ENCODE data around the gene PRXL2A. TPM values are rescaled to one million over a fixed set of nuclear protein-coding genes. Genes with fewer than 3 reads are reported as not detected.
"Not testable (repeated sequence)": the region's sequence is repeated elsewhere in the genome, so short reads cannot be mapped to it uniquely, and the experiment has no call there.

The PRXL2A gene, protein sequence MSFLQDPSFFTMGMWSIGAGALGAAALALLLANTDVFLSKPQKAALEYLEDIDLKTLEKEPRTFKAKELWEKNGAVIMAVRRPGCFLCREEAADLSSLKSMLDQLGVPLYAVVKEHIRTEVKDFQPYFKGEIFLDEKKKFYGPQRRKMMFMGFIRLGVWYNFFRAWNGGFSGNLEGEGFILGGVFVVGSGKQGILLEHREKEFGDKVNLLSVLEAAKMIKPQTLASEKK
- 43.4 and 47.1 TPM in 2 replicates for total RNA-seq (2021)
- long read RNA-seq, full-length matches to known transcripts: 268 of 284 reads
- long read RNA-seq, partial matches to known transcripts: 0 of 284 reads
- long read RNA-seq, other reads (novel, unspliced or antisense): 16 of 284 reads

- no peak within 1 kb of the TSS for H3K27ac ChIP-seq (ENCODE audit: insufficient read length, low read depth, low read length)
- peaks cover 4% of the 10 kb centered on the region; the same call in 1 of the 2 replicates for H3K27me3 ChIP-seq (ENCODE audit: insufficient read depth, low read length)
- peaks cover 34% of the 10 kb centered on the region for H3K27me3 Mint-ChIP-seq (ENCODE audit: low read depth)
- peak within 1 kb of the TSS; percentile 79 to 88 for H3K4me3 Mint-ChIP-seq
- no peak within 1 kb of the TSS for H4K5ac ChIP-seq (ENCODE audit: insufficient read length, low read depth, low read length)
- H3K27ac Mint-ChIP-seq: peak within 1 kb of the TSS in 2 of 3 experiments; percentile 74 to 90; a peak in 2 of 7 replicates
- H4K91ac ChIP-seq (ENCODE audit: insufficient read length, low read depth, low read length): no peak within 1 kb of the TSS
- H3K4me1 ChIP-seq (ENCODE audit: insufficient read depth, low read length): no peaks in the 10 kb centered on the region
- no peaks in the 10 kb centered on the region for H3K9me3 Mint-ChIP-seq
- no peaks in the 10 kb centered on the region for H3K79me2 ChIP-seq (ENCODE audit: insufficient read depth, low read length)
- H3K9me3 ChIP-seq (ENCODE audit: control insufficient read depth, low read depth, low read length): no peaks in the 10 kb centered on the region
- H2BK5ac ChIP-seq (ENCODE audit: insufficient read length, low read length): no peak within 1 kb of the TSS
- WGBS (ENCODE audit: extremely low coverage, insufficient read length, low lambda C conversion rate): no CpG with 5 or more reads among the region's 96 CpGs
- H3K23me2 ChIP-seq (ENCODE audit: insufficient read length, low read depth, low read length, poor library complexity, severe bottlenecking): peaks cover 8% of the 10 kb centered on the region
- no peaks in the 10 kb centered on the region for H3K79me1 ChIP-seq (ENCODE audit: insufficient read depth, low read depth, low read length, poor library complexity, severe bottlenecking)
- peak within 1 kb of the TSS; percentile 57 for H3K4me2 ChIP-seq (ENCODE audit: insufficient read depth, insufficient read length, low read length)
- peak within 1 kb of the TSS; percentile 47 for H3K18ac ChIP-seq (ENCODE audit: insufficient read length, low read depth, low read length)
- H2BK120ac ChIP-seq (ENCODE audit: low read depth, low read length, poor library complexity, severe bottlenecking): no peak within 1 kb of the TSS
- H4K20me1 ChIP-seq (ENCODE audit: control insufficient read depth, insufficient read depth, insufficient read length): no peaks in the 10 kb centered on the region
- TF ChIP-seq, protein P1, sequence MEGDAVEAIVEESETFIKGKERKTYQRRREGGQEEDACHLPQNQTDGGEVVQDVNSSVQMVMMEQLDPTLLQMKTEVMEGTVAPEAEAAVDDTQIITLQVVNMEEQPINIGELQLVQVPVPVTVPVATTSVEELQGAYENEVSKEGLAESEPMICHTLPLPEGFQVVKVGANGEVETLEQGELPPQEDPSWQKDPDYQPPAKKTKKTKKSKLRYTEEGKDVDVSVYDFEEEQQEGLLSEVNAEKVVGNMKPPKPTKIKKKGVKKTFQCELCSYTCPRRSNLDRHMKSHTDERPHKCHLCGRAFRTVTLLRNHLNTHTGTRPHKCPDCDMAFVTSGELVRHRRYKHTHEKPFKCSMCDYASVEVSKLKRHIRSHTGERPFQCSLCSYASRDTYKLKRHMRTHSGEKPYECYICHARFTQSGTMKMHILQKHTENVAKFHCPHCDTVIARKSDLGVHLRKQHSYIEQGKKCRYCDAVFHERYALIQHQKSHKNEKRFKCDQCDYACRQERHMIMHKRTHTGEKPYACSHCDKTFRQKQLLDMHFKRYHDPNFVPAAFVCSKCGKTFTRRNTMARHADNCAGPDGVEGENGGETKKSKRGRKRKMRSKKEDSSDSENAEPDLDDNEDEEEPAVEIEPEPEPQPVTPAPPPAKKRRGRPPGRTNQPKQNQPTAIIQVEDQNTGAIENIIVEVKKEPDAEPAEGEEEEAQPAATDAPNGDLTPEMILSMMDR (conservative IDR thresholded peaks at IDR 0.05): 0 out of 3 replicates have a peak, but pooled peaks have one; percentile 9
- H3K4ac ChIP-seq (ENCODE audit: low read depth, low read length): no peak within 1 kb of the TSS
- peak within 1 kb of the TSS; percentile 23; the same call in 1 of the 2 replicates for H3K14ac ChIP-seq (ENCODE audit: insufficient read depth, low read length)
- H3T11ph ChIP-seq (ENCODE audit: low read length): no peak within 1 kb of the TSS
- H3K23ac ChIP-seq (ENCODE audit: insufficient read length, low read depth, low read length): no peak within 1 kb of the TSS
- H3K4me1 Mint-ChIP-seq: peaks cover 33 to 45% of the 10 kb centered on the region in 2 experiments
- no peak within 1 kb of the TSS for H2BK12ac ChIP-seq (ENCODE audit: insufficient read length, low read depth, low read length)
- peak within 1 kb of the TSS; percentile 9 for H2AFZ ChIP-seq (ENCODE audit: low read length)
- H2AK5ac ChIP-seq (ENCODE audit: insufficient read length, low read length): no peak within 1 kb of the TSS
- no peak within 1 kb of the TSS for H4K8ac ChIP-seq (replicated peaks; ENCODE audit: insufficient read length, low read depth, low read length)
- DNase-seq: peak; percentile 92
- H3K56ac ChIP-seq (ENCODE audit: insufficient read length, low read depth, low read length): no peak within 1 kb of the TSS
- H2BK20ac ChIP-seq (ENCODE audit: low read depth, low read length, poor library complexity, severe bottlenecking): no peak within 1 kb of the TSS
- H3K9ac ChIP-seq (ENCODE audit: extremely low read depth, insufficient read length, low read length): peak within 1 kb of the TSS; percentile 36
- H2BK15ac ChIP-seq (ENCODE audit: low read depth, low read length): no peak within 1 kb of the TSS
- H3K36me3 Mint-ChIP-seq (ENCODE audit: insufficient read depth in 1 of 3, low read depth in 3 of 3): peaks cover 2 to 15% (median 3%) of the 10 kb centered on the region in 3 experiments; a peak in 3 of 7 replicates
Measured at GRCh38 chr10:80408242-80409101, at the start of gene PRXL2A. Gene PRXL2A, plus strand, starts transcription at chr10:80408551. Its CDS starts 11,917 bp downstream, at chr10:80420468.

DNA sequence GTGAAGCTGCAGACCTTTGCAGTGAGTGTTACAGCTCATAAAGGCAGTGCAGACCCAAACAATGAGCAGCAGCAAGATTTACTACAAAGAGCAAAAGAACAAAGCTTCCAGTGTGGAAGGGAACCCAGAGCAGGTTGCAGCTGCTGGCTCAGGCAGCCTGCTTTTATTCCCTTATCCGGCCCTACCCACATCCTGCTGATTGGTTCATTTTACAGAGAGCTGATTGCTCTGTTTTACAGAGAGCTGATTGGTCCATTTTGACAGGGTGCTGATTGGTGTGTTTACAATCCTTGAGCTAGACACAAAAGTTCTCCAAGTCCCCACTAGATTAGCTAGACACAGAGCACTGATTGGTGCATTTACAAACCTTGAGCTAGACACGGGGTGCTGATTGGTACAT lies 49.4 kb upstream of the PRXL2A start:
- H3K79me1 ChIP-seq (ENCODE audit: insufficient read depth, low read depth, low read length, poor library complexity, severe bottlenecking); H4K8ac ChIP-seq (replicated peaks; ENCODE audit: insufficient read length, low read depth, low read length); H2BK12ac ChIP-seq (ENCODE audit: insufficient read length, low read depth, low read length); H2BK20ac ChIP-seq (ENCODE audit: low read depth, low read length, poor library complexity, severe bottlenecking); H3K23ac ChIP-seq (ENCODE audit: insufficient read length, low read depth, low read length); H3K79me2 ChIP-seq (ENCODE audit: insufficient read depth, low read length); H3K9me3 Mint-ChIP-seq; H3K23me2 ChIP-seq (ENCODE audit: insufficient read length, low read depth, low read length, poor library complexity, severe bottlenecking); H4K91ac ChIP-seq (ENCODE audit: insufficient read length, low read depth, low read length); H2BK15ac ChIP-seq (ENCODE audit: low read depth, low read length); H3K27ac ChIP-seq (ENCODE audit: insufficient read length, low read depth, low read length); H3K9me3 ChIP-seq (ENCODE audit: control insufficient read depth, low read depth, low read length); H3K4me3 Mint-ChIP-seq; H3K36me3 Mint-ChIP-seq (ENCODE audit: insufficient read depth in 1 of 3, low read depth in 3 of 3); H3K4me2 ChIP-seq (ENCODE audit: insufficient read depth, insufficient read length, low read length); H2AK5ac ChIP-seq (ENCODE audit: insufficient read length, low read length); H3K4ac ChIP-seq (ENCODE audit: low read depth, low read length); H3K56ac ChIP-seq (ENCODE audit: insufficient read length, low read depth, low read length); H4K20me1 ChIP-seq (ENCODE audit: control insufficient read depth, insufficient read depth, insufficient read length); H3T11ph ChIP-seq (ENCODE audit: low read length); H2AFZ ChIP-seq (ENCODE audit: low read length); H3K18ac ChIP-seq (ENCODE audit: insufficient read length, low read depth, low read length); H3K9ac ChIP-seq (ENCODE audit: extremely low read depth, insufficient read length, low read length); H2BK120ac ChIP-seq (ENCODE audit: low read depth, low read length, poor library complexity, severe bottlenecking); H4K5ac ChIP-seq (ENCODE audit: insufficient read length, low read depth, low read length); H3K27ac Mint-ChIP-seq; DNase-seq; H3K4me1 ChIP-seq (ENCODE audit: insufficient read depth, low read length); H2BK5ac ChIP-seq (ENCODE audit: insufficient read length, low read length); H3K27me3 ChIP-seq (ENCODE audit: insufficient read depth, low read length); H3K14ac ChIP-seq (ENCODE audit: insufficient read depth, low read length): not testable (repeated sequence)
- Mint-ChIP-seq H3K27me3 (ENCODE audit: low read depth) (peaks cover 34% of the 10 kb centered on the region), H3K4me1 (peaks cover 8 to 14% of the 10 kb centered on the region in 2 experiments)
- no CpG with 5 or more reads among the region's 2 CpGs for WGBS (ENCODE audit: extremely low coverage, insufficient read length, low lambda C conversion rate)
